ENCODE results near the gene NFATC2IP.
A peak's percentile ranks its signal among the peaks of the same experiment; 100 is the strongest.
"Not testable (repeated sequence)": the region's sequence is repeated elsewhere in the genome, so short reads cannot be mapped to it uniquely, and the experiment has no call there.

The NFATC2IP gene

DNA sequence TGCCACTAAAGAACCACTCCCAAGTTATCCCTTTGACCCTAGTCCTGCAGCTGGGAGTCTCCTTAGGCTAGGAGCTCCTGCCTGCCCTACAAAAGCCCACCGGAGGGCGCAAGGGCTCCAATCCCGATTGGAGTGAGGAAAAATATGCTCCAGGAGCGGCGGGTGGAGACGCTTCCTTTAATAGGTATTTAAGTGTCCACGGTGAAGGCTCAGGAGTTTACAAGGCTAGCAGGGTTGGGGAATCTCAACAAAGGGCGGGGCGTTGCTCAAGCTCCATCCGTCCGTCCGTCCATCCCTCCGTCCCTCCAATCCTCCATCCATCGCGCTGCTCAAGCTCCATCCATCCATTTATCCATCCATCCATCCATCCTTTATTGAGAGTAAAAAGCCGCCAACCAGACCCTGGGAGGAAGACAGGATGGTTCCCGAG is 23.3 kb downstream of the NFATC2IP start:
- peak overlapping the region; percentile 80 for H3K4me3 ChIP-seq (ENCODE audit: low read length)
- no peak for TF ChIP-seq ZNF274 (IDR thresholded peaks at IDR 0.05; ENCODE audit: low read depth, low read length)

DNA sequence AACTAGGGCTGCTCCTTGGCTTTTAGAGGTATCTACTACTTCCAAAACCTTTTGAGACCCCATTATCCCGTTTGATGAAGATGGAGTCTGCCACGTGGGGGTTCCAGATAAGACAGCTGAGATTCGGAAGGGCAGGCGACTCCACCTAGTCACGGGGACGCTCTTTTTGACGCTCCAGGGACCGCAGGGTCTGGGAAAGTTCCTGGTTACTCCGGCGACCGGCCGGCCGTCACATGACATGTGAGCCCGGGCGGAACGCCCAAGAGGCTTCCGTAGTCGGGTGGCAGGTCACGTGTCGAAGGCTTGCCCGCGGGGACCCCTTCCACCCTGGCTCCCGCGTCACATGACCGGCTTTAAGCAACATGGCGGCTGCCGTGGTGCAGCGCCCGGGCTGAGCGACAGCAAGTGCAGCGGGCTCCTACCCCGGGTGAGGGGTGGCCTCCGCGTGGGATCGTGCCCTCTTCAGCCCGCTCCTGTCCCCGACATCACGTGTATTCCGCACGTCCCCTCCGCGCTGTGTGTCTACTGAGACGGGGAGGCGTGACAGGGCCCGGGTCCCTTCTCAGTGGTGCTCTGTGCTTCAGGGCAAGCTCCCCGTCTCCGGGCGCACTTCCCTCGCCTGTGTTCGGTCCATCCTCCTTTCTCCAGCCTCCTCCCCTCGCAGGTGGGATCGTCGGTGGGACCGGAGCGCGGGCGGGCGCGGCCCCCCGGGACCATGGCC is 23.9 kb downstream of the NFATC2IP start, which contains the start of gene SPNS1:
Gene SPNS1 (plus strand): TSS at position 342 of the 721 bp plus-strand sequence. CDS start 374 bp downstream, at position 716.
- H3K4me3 ChIP-seq (ENCODE audit: low read length) = peak within 1 kb of the TSS; percentile 80
- TF ChIP-seq ZNF274 (IDR thresholded peaks at IDR 0.05; ENCODE audit: low read depth, low read length) = no peak

DNA sequence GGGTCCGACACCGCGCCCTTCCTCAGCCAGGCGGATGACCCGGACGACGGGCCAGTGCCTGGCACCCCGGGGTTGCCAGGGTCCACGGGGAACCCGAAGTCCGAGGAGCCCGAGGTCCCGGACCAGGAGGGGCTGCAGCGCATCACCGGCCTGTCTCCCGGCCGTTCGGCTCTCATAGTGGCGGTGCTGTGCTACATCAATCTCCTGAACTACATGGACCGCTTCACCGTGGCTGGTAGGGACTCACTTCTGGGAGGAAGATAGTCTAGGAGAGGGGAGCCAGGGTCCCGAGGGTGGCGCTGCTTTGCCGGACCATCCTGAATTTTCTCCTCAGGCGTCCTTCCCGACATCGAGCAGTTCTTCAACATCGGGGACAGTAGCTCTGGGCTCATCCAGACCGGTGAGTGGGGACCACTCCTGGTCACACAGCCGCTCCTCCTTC is 24.4 kb downstream of the NFATC2IP start:
- H3K4me3 ChIP-seq (ENCODE audit: low read length) = peak overlapping the region; percentile 80
- TF ChIP-seq ZNF274 (IDR thresholded peaks at IDR 0.05; ENCODE audit: low read depth, low read length) = no peak

- TF ChIP-seq ZNF274 (IDR thresholded peaks at IDR 0.05; ENCODE audit: low read depth, low read length) = no peak
- H3K4me3 ChIP-seq (ENCODE audit: low read length) = no peak overlapping the region
Measured at GRCh38 chr16:28977703-28978662, 27.2 kb downstream of the NFATC2IP start.

DNA sequence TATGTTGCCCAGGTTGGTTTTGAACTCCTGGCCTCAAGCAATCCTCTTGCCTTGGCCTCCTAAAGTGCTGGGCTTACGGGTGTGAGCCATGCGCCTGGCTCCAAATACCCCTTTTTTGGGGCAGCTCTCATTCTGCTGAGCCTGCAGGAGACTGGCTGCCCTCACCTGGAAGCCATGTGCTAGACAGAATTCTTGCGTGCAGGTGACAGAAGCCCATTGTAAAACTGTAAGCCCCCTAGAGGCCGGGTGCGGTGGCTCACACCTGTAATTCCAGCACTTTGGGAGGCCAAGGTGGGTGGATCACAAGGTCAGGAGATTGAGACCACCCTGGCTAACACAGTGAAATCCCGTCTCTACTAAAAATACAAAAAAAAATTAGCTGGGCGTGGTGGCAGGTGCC is 29.6 kb downstream of the NFATC2IP start:
- not testable (repeated sequence) for H3K4me3 ChIP-seq (ENCODE audit: low read length)

- no peak for TF ChIP-seq ZNF274 (IDR thresholded peaks at IDR 0.05; ENCODE audit: low read depth, low read length)
- no peak overlapping the region for H3K4me3 ChIP-seq (ENCODE audit: low read length)
Measured at GRCh38 chr16:28980929-28981328, 30.2 kb downstream of the NFATC2IP start.

- TF ChIP-seq ZNF274 (IDR thresholded peaks at IDR 0.05; ENCODE audit: low read depth, low read length) = no peak
- no peak overlapping the region for H3K4me3 ChIP-seq (ENCODE audit: low read length)
Measured at GRCh38 chr16:28981517-28981916, 30.8 kb downstream of the NFATC2IP start.

DNA sequence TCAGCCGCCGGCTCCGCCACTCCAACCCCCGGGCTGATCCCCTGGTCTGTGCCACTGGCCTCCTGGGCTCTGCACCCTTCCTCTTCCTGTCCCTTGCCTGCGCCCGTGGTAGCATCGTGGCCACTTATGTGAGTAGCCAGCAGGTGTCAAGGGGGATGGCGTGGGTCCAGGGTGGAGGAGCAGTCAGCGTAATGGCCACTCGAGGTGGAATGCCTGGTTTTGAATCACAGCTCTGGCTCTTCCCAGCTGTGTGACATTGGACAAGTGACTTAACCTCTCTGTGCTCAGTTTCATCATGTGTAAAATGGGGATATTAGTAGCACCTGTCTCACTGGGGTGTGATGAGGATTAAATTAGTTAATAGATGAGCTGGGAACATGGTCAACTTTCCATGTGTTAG is 31.7 kb downstream of the NFATC2IP start:
- no peak for TF ChIP-seq ZNF274 (IDR thresholded peaks at IDR 0.05; ENCODE audit: low read depth, low read length)

GRCh38 chr16:28982949-28983348 is 32.2 kb downstream of the NFATC2IP start:
- no peak for TF ChIP-seq ZNF274 (IDR thresholded peaks at IDR 0.05; ENCODE audit: low read depth, low read length)
- no peak overlapping the region for H3K4me3 ChIP-seq (ENCODE audit: low read length)

More for the DNA sequence above, 31.7 kb downstream of the NFATC2IP start:
- H3K4me3 ChIP-seq (ENCODE audit: low read length) = no peak overlapping the region

DNA sequence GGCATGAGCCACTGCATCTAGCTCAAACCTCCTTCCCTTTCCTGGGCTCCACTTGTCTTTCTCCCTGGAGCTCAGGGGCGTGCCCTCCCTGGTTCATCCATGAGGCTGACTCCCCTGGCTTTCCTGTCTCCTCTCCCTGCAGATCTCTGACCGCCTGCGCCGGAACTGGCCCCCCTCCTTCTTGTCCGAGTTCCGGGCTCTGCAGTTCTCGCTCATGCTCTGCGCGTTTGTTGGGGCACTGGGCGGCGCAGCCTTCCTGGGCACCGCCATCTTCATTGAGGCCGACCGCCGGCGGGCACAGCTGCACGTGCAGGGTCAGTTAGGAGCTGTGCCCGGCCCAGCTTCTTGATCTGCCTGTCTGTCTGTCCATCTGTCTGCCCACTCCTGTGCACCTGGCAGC is 32.9 kb downstream of the NFATC2IP start:
- H3K4me3 ChIP-seq (ENCODE audit: low read length) = no peak overlapping the region
- no peak for TF ChIP-seq ZNF274 (IDR thresholded peaks at IDR 0.05; ENCODE audit: low read depth, low read length)

GRCh38 chr16:28984091-28984490 is 33.4 kb downstream of the NFATC2IP start:
- H3K4me3 ChIP-seq (ENCODE audit: low read length) = no peak overlapping the region
- TF ChIP-seq ZNF274 (IDR thresholded peaks at IDR 0.05; ENCODE audit: low read depth, low read length) = no peak

GRCh38 chr16:28984619-28985135 is 33.9 kb downstream of the NFATC2IP start, which contains the start of gene LAT:
Gene LAT, plus strand, starts transcription at chr16:28985052. Its CDS starts 366 bp downstream, at chr16:28985418.
- TF ChIP-seq ZNF274 (IDR thresholded peaks at IDR 0.05; ENCODE audit: low read depth, low read length) = no peak
- peak within 1 kb of the TSS; percentile 50; the same call in 1 of the 2 replicates for H3K4me3 ChIP-seq (ENCODE audit: low read length)

GRCh38 chr16:28985211-28986041 is 34.7 kb downstream of the NFATC2IP start:
- peak overlapping the region; percentile 50; the same call in 1 of the 2 replicates for H3K4me3 ChIP-seq (ENCODE audit: low read length)
- TF ChIP-seq ZNF274 (IDR thresholded peaks at IDR 0.05; ENCODE audit: low read depth, low read length) = no peak

Measured in GM08714 (cell line).